HG03442 (cell line): ENCODE results near the gene RPS19.

Experiments used
- ATAC-seq: cut with Tn5 transposase; IDR thresholded peaks from one replicate; pipeline ENCODE4 v1.9.1; 2021; ENCODE audit warnings: mild to moderate bottlenecking, moderate library complexity; ENCODE audit not compliant: unreplicated experiment

The RPS19 gene

DNA sequence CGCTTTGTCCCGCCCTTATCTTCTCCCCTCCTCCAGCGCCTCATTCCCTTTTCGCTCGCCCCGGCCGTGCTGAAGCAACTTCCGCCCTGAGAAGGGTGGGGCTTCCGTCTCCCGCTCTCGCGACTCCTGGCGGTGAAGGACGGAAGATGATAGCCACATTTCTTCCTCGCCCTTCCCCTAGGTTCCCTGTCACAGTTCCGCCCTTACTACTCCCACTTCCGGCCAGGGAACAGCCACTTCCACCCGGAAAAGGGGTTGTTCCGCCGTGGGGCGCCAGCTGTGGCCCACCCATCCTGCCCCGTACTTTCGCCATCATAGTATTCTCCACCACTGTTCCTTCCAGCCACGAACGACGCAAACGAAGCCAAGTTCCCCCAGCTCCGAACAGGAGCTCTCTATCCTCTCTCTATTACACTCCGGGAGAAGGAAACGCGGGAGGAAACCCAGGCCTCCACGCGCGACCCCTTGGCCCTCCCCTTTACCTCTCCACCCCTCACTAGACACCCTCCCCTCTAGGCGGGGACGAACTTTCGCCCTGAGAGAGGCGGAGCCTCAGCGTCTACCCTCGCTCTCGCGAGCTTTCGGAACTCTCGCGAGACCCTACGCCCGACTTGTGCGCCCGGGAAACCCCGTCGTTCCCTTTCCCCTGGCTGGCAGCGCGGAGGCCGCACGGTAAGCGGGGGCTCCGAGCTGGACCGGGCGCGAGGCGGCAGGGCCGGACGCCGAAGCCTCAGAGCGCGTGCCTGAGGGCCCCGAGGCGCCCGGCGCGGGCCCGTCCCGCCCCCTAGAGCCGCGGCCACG lies at the start of gene RPS19:
TSS of gene RPS19 (plus strand) at position 638 of the 801 bp plus-strand sequence. CDS start 520 bp downstream, outside the sequence.
- ATAC-seq: peak; percentile 75

DNA sequence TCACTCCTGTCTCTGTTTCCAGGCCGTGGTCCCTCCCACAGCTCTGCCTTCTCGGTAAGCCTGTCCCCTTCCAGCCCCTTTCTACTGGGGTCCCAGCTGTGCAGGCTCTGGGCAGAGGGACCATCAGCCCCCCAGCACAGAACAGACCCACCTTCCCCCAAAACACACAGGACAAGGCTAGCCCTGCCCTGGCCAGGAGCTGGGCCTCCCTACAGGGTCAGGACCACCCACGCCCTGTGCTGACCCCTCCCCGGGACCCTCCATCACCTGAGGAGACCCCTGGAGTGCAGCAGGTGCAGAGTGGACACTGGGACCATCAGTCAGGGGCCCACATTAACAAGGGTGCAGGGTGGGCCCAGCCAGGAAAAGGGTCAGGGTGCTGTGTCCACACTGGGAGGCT lies 49.8 kb upstream of the RPS19 start:
- ATAC-seq: no peak

- no peak for ATAC-seq
Observed at GRCh38 chr19:41811036-41811435, 49.0 kb upstream of the RPS19 start.

DNA sequence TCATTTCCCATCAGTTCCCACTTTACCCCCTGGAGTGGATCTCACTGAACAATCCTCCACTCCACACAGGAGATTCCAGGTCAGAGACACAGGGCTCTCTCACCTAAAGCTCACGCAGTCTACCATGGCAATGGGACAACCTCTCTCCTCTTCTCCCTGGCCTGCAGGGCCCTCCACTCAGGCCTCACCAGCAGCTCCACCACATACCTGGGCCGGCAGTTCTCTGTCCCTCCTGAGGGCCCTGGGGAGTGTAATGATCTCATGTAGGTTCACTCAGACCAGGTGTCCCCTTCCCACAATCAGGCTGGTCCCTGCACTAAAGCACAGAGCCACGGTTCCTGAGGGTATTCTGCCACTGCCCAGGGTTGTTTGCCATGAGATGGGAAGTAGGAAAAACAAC lies 48.1 kb upstream of the RPS19 start:
- no peak for ATAC-seq

- no peak for ATAC-seq
Observed at GRCh38 chr19:41813911-41814310, 46.1 kb upstream of the RPS19 start.

GRCh38 chr19:41815301-41815700 lies 44.8 kb upstream of the RPS19 start:
- no peak for ATAC-seq

- no peak for ATAC-seq
Observed at GRCh38 chr19:41816761-41817160, 43.3 kb upstream of the RPS19 start.

DNA sequence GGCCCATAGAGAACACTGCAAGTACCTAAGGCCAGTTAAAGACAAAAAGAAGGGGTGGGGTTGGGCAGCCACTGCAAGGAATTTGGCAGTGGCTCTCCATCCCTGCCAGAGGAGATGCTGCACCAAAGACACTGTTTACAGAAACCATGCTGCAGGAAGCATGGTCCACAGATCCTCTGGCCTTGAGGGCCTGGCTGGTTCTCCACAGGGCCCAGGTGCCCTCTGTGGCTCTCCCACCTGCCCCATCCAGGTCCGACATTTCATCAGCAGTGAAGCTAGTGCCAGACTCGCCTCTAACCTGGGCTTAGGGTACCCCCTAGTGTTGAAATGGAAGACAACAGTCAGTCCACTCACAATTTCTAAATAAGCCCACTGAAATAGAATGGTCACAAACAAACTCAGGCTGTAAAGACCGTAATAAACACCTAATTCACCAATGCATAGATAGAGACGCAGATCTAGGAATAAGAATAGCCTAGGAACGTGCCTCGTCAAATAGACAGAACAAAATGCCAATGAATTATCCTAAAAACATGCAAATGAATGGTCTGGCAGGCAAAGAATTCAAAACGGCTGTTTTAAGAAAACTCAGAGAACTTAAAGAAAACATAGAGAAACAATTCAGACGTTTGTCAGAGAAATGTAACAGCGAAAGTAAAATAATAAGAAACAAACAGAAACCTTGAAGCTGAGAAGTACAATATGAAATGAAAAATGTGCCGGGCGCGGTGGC lies 38.9 kb upstream of the RPS19 start:
- ATAC-seq: no peak

- ATAC-seq: no peak
Observed at GRCh38 chr19:41837981-41838708, 21.9 kb upstream of the RPS19 start.

DNA sequence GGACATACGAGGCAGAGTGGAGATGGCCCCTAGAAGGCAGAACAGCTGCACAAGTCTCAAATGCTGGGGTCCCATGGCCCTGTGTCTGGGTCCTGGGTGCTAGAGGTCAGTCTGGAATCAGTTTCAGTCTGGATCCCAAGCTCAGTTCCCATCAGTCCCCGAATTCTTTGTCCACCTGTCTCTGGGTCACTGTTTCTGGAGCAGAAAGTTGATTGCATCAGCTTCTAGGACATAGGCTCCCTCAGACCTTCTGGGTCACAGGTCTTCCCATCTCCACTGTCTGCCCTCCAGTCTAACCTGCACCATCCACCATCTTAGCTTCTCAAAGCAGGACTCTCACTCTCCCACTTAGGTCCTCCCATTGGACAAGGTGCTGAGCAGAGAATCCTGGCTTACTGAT lies 20.8 kb upstream of the RPS19 start:
- no peak for ATAC-seq

- ATAC-seq: no peak
Observed at GRCh38 chr19:41843371-41843770, 16.7 kb upstream of the RPS19 start.

DNA sequence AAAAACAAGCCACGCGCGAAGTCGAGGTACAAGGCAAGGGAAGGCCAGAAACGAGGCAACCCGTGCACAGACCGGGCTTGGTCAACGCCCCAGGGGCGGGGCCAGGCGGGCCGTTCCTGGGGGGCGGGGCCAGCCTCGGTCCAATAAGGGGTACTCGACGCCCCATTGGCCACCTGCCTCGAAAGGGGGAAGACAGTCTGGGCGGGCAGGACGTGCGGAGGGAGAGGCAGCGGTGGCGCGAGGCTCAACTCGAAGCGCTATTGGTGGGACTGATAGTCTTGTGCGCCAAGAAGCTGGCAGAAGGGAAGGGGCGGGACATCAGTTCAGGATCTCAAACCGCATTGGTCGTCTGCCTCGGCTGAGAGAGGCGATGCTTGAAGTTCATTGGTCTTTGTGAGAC lies 15.5 kb upstream of the RPS19 start, which contains the start of gene LYPD4:
TSS of gene LYPD4 (minus strand) at position 83 of the 400 bp plus-strand sequence. CDS start 5,398 bp downstream, outside the sequence.
- no peak for ATAC-seq

DNA sequence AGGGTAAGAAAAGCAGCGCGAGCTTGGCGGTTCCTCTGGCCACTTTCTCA lies 15.2 kb upstream of the RPS19 start, which contains the start of gene DMRTC2:
TSS of gene DMRTC2 (plus strand) at position 42 of the 50 bp plus-strand sequence. CDS start 2,387 bp downstream, outside the sequence.
- no peak for ATAC-seq

GRCh38 chr19:41845051-41845590 lies 14.9 kb upstream of the RPS19 start:
- ATAC-seq: no peak

GRCh38 chr19:41847351-41848105 lies 12.5 kb upstream of the RPS19 start:
- ATAC-seq: no peak

DNA sequence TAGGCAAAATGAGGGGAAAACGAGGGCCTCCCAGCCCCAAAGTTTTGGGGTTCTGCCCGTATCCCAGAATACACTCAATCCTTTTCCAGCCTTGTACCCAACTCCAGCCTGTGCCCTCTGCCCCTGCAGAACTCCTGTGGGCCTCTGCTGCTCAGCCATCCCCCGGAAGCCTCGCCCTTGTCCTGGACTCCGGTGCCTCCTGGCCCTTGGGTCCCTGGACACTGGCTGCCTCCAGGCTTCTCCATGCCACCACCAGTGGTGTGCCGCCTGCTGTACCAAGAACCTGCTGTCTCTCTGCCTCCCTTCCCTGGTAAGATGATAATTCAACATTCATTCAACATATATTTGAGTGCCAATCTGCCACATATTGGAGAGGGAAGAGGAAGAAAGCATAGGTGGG lies 11.4 kb upstream of the RPS19 start:
- ATAC-seq: no peak

DNA sequence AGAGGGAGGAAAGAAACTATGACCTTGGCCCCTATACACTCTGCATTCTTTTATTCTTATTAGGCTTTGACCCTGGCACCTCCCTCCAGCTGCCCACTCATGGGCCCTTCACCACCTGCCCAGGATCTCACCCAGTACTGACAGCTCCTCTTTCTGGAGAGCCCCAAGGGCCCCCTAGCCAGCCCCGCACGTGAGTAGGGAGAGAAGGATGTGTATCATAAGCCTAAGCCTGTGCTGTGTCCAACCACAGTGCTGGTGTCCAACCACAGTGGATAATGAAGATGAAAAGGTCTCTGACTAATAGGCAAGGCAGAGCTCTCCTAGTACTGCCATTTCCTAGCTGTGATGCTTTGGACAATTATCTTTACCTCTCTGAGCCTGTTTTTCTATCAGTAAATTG lies 11.0 kb upstream of the RPS19 start:
- ATAC-seq: no peak

- no peak for ATAC-seq
Observed at GRCh38 chr19:41850381-41850780, 9.7 kb upstream of the RPS19 start.

GRCh38 chr19:41851456-41851855 lies 8.6 kb upstream of the RPS19 start:
- ATAC-seq: no peak

GRCh38 chr19:41853344-41853743 lies 6.7 kb upstream of the RPS19 start:
- no peak for ATAC-seq

- no peak for ATAC-seq
Observed at GRCh38 chr19:41853768-41854167, 6.3 kb upstream of the RPS19 start.
